Mucosa of descending colon (tissue), 3 donors: ENCODE data around the gene RASGRP1. TPM values are rescaled to one million over a fixed set of nuclear protein-coding genes. Genes with fewer than 3 reads are reported as not detected.

Experiments used
- ATAC-seq: fragments of 200-7000 bp; cut with Tn5 transposase; one replicate; pipeline ENCODE4 v1.9.1; 2020; ENCODE audit warnings: mild to moderate bottlenecking, moderate library complexity
- DNase-seq, 3 donors: peaks; one replicate each; pipeline ENCODE4 v3.0.0-alpha.2; 2020
- H3K36me3 ChIP-seq: fragments of 200-600 bp; one replicate; pipeline ENCODE4 v1.8.0; 2021; ENCODE audit warnings: low read depth, mild to moderate bottlenecking
- H3K4me1 ChIP-seq: fragments of 200-600 bp; one replicate; pipeline ENCODE4 v1.8.0; 2021; ENCODE audit warnings: low read depth, mild to moderate bottlenecking
- H3K4me3 ChIP-seq: fragments of 200-600 bp; one replicate; pipeline ENCODE4 v1.8.0; 2021; ENCODE audit warnings: mild to moderate bottlenecking
- H3K9me3 ChIP-seq: fragments of 200-600 bp; one replicate; pipeline ENCODE4 v1.8.0; 2021; ENCODE audit warnings: mild to moderate bottlenecking
- intact Hi-C, 2 donors: fragments of 100-400 bp; cut with DNase I in 1 of 2; cut with micrococcal nuclease in 1 of 2; formaldehyde crosslinking; loops; one replicate each; pipeline versions ENCODE4 v1.11.0 to v1.11.1; 2022; cut with DNase I, micrococcal nuclease
- long read RNA-seq, 2 donors: library from polyadenylated mRNA; unstranded; transcript quantifications; one replicate each; pipeline ENCODE4 v2.0.0, GENCODE V29; 2019 to 2021
- total RNA-seq, 3 donors: library from RNA; stranded (reverse); fragmentation: NEBNext Ultra II Directional in 2 of 3; extraction: Animal tissue kit (Norgen Biotek cat#: 25700) in 2 of 3; gene quantifications; one replicate each; pipeline versions ENCODE4 v1.2.1 to v1.2.4, GENCODE V29; 2021 to 2023
- TF ChIP-seq, protein P1 (sequence below): fragments of 200-600 bp; IDR thresholded peaks from one replicate; pipeline ENCODE4 v1.8.0; 2022; ENCODE audit warnings: antibody characterized with exemption, mild to moderate bottlenecking
- donor health status: DM: no; HTN: no; CAD: no; lungs with moderate emphysema.
- donor health status: DM: no; HTN: no; CAD: no.
- donor health status: DM: no; HTN: yes; CAD: no.

RASGRP1 gene
- total RNA-seq, result 1 to 10 TPM; 1.2 to 2.6 (median 2.6) TPM
- long read RNA-seq, donor 1, partial matches to known transcripts, result 1 of 2 reads
- long read RNA-seq, donor 1, other reads (novel, unspliced or antisense), result 1 of 2 reads
- long read RNA-seq, donor 2, result 0 reads

- intact Hi-C loops, result loop anchor here in 1 of 2 donors (5.0 to 10.0 kb wide), 2 partner anchors 90 to 118 kb away; no protein-coding TSS in a partner anchor
- H3K36me3 ChIP-seq, result no peaks in the 10 kb centered on the region
- TF ChIP-seq, protein P1, sequence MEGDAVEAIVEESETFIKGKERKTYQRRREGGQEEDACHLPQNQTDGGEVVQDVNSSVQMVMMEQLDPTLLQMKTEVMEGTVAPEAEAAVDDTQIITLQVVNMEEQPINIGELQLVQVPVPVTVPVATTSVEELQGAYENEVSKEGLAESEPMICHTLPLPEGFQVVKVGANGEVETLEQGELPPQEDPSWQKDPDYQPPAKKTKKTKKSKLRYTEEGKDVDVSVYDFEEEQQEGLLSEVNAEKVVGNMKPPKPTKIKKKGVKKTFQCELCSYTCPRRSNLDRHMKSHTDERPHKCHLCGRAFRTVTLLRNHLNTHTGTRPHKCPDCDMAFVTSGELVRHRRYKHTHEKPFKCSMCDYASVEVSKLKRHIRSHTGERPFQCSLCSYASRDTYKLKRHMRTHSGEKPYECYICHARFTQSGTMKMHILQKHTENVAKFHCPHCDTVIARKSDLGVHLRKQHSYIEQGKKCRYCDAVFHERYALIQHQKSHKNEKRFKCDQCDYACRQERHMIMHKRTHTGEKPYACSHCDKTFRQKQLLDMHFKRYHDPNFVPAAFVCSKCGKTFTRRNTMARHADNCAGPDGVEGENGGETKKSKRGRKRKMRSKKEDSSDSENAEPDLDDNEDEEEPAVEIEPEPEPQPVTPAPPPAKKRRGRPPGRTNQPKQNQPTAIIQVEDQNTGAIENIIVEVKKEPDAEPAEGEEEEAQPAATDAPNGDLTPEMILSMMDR, result peak; percentile 10
- peak; percentile 93 for ATAC-seq
- H3K4me3 ChIP-seq, result peak within 1 kb of the TSS; percentile 22
- DNase-seq, result peak; percentile 76 to 88 (median 86)
- H3K4me1 ChIP-seq, result no peaks in the 10 kb centered on the region
- no peaks in the 10 kb centered on the region for H3K9me3 ChIP-seq
These were observed at the start of gene RASGRP1 for GRCh38 chr15:38564557-38565286. Gene RASGRP1, minus strand, starts transcription at chr15:38564814. Its CDS starts 186 bp downstream, at chr15:38564628.

DNA sequence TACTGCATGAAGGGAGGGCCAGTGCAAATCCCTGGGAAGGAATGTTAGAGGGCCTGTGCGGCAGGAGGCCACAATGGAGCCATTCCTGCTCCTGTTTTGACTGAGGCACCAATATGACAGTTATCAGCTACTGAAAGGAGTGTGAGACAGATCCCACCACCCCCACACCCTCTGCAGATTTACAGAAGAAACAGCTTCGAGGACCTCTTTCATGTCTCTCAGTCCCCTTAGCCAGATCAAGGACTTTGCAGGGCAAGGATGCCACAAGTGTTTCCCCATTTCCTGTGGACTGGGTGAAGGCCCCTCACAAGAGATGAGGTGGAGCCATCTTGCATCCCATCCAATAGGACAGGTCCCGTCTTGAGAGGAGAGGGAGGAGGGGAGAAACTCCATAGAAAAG, 48.5 kb upstream of the RASGRP1 start:
- Histone ChIP-seq H3K4me1 (no peaks in the 10 kb centered on the region), H3K4me3 (no peak overlapping the region), H3K9me3 (no peaks in the 10 kb centered on the region), H3K36me3 (no peaks in the 10 kb centered on the region)
- no peak for ATAC-seq
- intact Hi-C loops, result no loop called here
- TF ChIP-seq, protein P1, result no peak
- no peak for DNase-seq

GRCh38 chr15:38612159-38612863, 47.7 kb upstream of the RASGRP1 start:
- H3K4me1 ChIP-seq, result no peaks in the 10 kb centered on the region
- TF ChIP-seq, protein P1, result no peak
- H3K9me3 ChIP-seq, result no peaks in the 10 kb centered on the region

DNA sequence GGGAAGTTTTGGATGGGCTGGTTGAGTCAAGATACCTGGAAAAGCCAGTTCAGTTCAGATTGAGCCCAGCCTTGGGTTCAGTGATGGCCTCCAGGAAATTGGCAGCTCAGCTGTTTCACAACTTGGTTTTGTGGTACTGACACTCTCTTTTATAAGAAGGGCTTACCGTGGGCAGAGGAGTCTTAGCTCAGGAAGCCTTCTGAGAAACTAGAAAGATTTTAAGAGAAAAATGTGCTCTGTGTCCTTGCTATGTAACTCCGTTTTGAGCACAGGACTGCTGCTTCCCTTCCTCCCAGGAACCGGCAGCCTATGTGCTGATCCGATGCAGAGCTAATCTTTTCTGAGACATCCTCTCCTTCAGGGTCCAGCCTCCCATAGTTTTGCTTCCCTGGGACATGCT, 46.6 kb upstream of the RASGRP1 start:
- DNase-seq, result no peak

More at GRCh38 chr15:38612159-38612863, 47.7 kb upstream of the RASGRP1 start:
- no peak for ATAC-seq
- no peaks in the 10 kb centered on the region for H3K36me3 ChIP-seq
- no peak for DNase-seq
- H3K4me3 ChIP-seq, result no peak overlapping the region
- intact Hi-C loops, result no loop called here

GRCh38 chr15:38610748-38611147, 46.1 kb upstream of the RASGRP1 start:
- Histone ChIP-seq H3K4me3 (no peak overlapping the region), H3K9me3 (no peaks in the 10 kb centered on the region), H3K36me3 (no peaks in the 10 kb centered on the region), H3K4me1 (no peaks in the 10 kb centered on the region)
- ATAC-seq (peak; percentile 44), DNase-seq (no peak)
- TF ChIP-seq, protein P1, result no peak
- intact Hi-C loops, result no loop called here

More for the DNA sequence above, 46.6 kb upstream of the RASGRP1 start:
- no peaks in the 10 kb centered on the region for H3K36me3 ChIP-seq
- intact Hi-C loops, result no loop called here
- no peaks in the 10 kb centered on the region for H3K4me1 ChIP-seq
- TF ChIP-seq, protein P1, result no peak
- no peaks in the 10 kb centered on the region for H3K9me3 ChIP-seq
- H3K4me3 ChIP-seq, result no peak overlapping the region
- ATAC-seq, result peak; percentile 56
